ENCODE measurements around the gene RPL32. TPM values are rescaled to one million over a fixed set of nuclear protein-coding genes. Genes with fewer than 3 reads are reported as not detected.
A peak's percentile ranks its signal among the peaks of the same experiment; 100 is the strongest.
"Not testable (repeated sequence)": the region's sequence is repeated elsewhere in the genome, so short reads cannot be mapped to it uniquely, and the experiment has no call there.

Gene RPL32
- total RNA-seq, 1 donor from 2014 or later = 2,253 TPM

- DNase-seq (ENCODE audit: low spot score) = peak; percentile 97
Observed at GRCh38 chr3:12810013-12810780, 31.2 kb downstream of the RPL32 start.

- DNase-seq (ENCODE audit: low spot score) = no peak
Observed at GRCh38 chr3:12809435-12809834, 31.9 kb downstream of the RPL32 start.

- no peak for DNase-seq (ENCODE audit: low spot score)
Observed at GRCh38 chr3:12809001-12809400, 32.4 kb downstream of the RPL32 start.

- no peak for DNase-seq (ENCODE audit: low spot score)
Observed at GRCh38 chr3:12808587-12808986, 32.8 kb downstream of the RPL32 start.

GRCh38 chr3:12807601-12808359, 33.6 kb downstream of the RPL32 start:
- DNase-seq (ENCODE audit: low spot score) = no peak

- DNase-seq (ENCODE audit: low spot score) = no peak
Observed at GRCh38 chr3:12807066-12807465, 34.3 kb downstream of the RPL32 start.

- no peak for DNase-seq (ENCODE audit: low spot score)
Observed at GRCh38 chr3:12803371-12803770, 38.0 kb downstream of the RPL32 start.

GRCh38 chr3:12799525-12800440, 41.6 kb downstream of the RPL32 start:
- DNase-seq (ENCODE audit: low spot score) = no peak

GRCh38 chr3:12798559-12799179, 42.7 kb downstream of the RPL32 start:
- no peak for DNase-seq (ENCODE audit: low spot score)

GRCh38 chr3:12797892-12798558, 43.3 kb downstream of the RPL32 start:
- no peak for DNase-seq (ENCODE audit: low spot score)

- no peak for DNase-seq (ENCODE audit: low spot score)
Observed at GRCh38 chr3:12797124-12797891, 44.1 kb downstream of the RPL32 start.

- peak; percentile 65 for DNase-seq (ENCODE audit: low spot score)
Observed at GRCh38 chr3:12796171-12797123, 44.9 kb downstream of the RPL32 start, which contains the start of gene CAND2. CAND2 (plus strand) TSS chr3:12796680; CDS start chr3:12796721, 41 bp downstream.

- no peak for DNase-seq (ENCODE audit: low spot score)
Observed at GRCh38 chr3:12793701-12794100, 47.7 kb downstream of the RPL32 start.

GRCh38 chr3:12791430-12791829, 49.9 kb downstream of the RPL32 start:
- DNase-seq (ENCODE audit: low spot score) = no peak

- DNase-seq (ENCODE audit: low spot score) = not testable (repeated sequence)
Observed at GRCh38 chr3:12787967-12788690, 53.2 kb downstream of the RPL32 start.

- not testable (repeated sequence) for DNase-seq (ENCODE audit: low spot score)
Observed at GRCh38 chr3:12787346-12787745, 54.0 kb downstream of the RPL32 start.

- no peak for DNase-seq (ENCODE audit: low spot score)
Observed at GRCh38 chr3:12785096-12785495, 56.3 kb downstream of the RPL32 start.

Data from ureter (tissue), 1 donor.